MM.1S (cell line): ENCODE measurements around the gene CBR4.

Source experiments
- DNase-seq: peaks from one replicate; pipeline ENCODE4 v3.0.0-alpha.2; 2015
- H2AFZ ChIP-seq: fragments of 300-600 bp; sonication (generic); 2 replicates; pipeline ENCODE4 v1.6.0; 2016; ENCODE audit warnings: antibody characterized with exemption, low read length
- H3F3A ChIP-seq: fragments of 300-600 bp; sonication (generic); 2 replicates; pipeline ENCODE4 v1.6.1; 2016; ENCODE audit warnings: mild to moderate bottlenecking, antibody characterized with exemption, low read length, moderate library complexity, mixed read lengths; ENCODE audit not compliant: insufficient read depth
- H3K27ac ChIP-seq: fragments of 300-600 bp; sonication (generic); 2 replicates; pipeline ENCODE4 v1.5.1; 2016; ENCODE audit warnings: mild to moderate bottlenecking, low read length
- H3K27me3 ChIP-seq: fragments of 300-600 bp; sonication (generic); replicated peaks from 2 replicates; pipeline ENCODE4 v1.6.0; 2016; ENCODE audit warnings: low read length; ENCODE audit not compliant: insufficient read depth
- H3K36me3 ChIP-seq: fragments of 300-600 bp; sonication (generic); replicated peaks from 2 replicates; pipeline ENCODE4 v1.6.1; 2016; ENCODE audit warnings: mild to moderate bottlenecking, low read length, mixed read lengths; ENCODE audit not compliant: insufficient read depth
- H3K4me1 ChIP-seq: fragments of 300-600 bp; sonication (generic); 2 replicates; pipeline ENCODE4 v1.6.1; 2016; ENCODE audit warnings: low read length, mixed read lengths
- H3K4me2 ChIP-seq: fragments of 300-600 bp; sonication (generic); 2 replicates; pipeline ENCODE4 v1.6.0; 2016; ENCODE audit warnings: low read depth, low read length
- H3K4me3 ChIP-seq: fragments of 300-600 bp; sonication (generic); 2 replicates; pipeline ENCODE4 v1.5.1; 2016; ENCODE audit warnings: low read length, mixed read lengths
- H3K79me2 ChIP-seq: fragments of 300-600 bp; sonication (generic); 2 replicates; pipeline ENCODE4 v1.6.1; 2016; ENCODE audit warnings: mixed run types, low read length, mixed read lengths
- H3K9ac ChIP-seq: fragments of 300-600 bp; sonication (generic); 2 replicates; pipeline ENCODE4 v1.6.1; 2016; ENCODE audit warnings: low read length, mixed read lengths
- H3K9me2 ChIP-seq: fragments of 300-600 bp; sonication (generic); replicated peaks from 2 replicates; pipeline ENCODE4 v1.6.1; 2016; ENCODE audit warnings: mild to moderate bottlenecking, low read length, mixed read lengths; ENCODE audit not compliant: insufficient read depth
- H3K9me3 ChIP-seq: fragments of 300-600 bp; sonication (generic); replicated peaks from 2 replicates; pipeline ENCODE4 v1.6.1; 2016; ENCODE audit warnings: mild to moderate bottlenecking, low read length, mixed read lengths; ENCODE audit not compliant: insufficient read depth
- H4K20me1 ChIP-seq: fragments of 300-600 bp; sonication (generic); 2 replicates; pipeline ENCODE4 v1.6.1; 2016; ENCODE audit warnings: mild to moderate bottlenecking, low read length, moderate library complexity, mixed read lengths; ENCODE audit not compliant: insufficient read depth
- CTCF ChIP-seq: fragments of 300-600 bp; sonication (generic); IDR thresholded peaks from 2 replicates; pipeline ENCODE4 v1.5.1; 2016; ENCODE audit warnings: antibody characterized with exemption, low read length, mixed read lengths
- EZH2 ChIP-seq: fragments of 300-600 bp; sonication (generic); optimal IDR thresholded peaks from 2 replicates; pipeline ENCODE3; 2017; ENCODE audit warnings: low read depth, mild to moderate bottlenecking, antibody characterized with exemption, low read length, mixed read lengths
- EZH2phosphoT487 ChIP-seq: fragments of 300-600 bp; sonication (generic); IDR thresholded peaks from 2 replicates; pipeline ENCODE4 v1.6.1; 2018; ENCODE audit warnings: antibody characterized with exemption, low read length

The CBR4 gene

GRCh38 chr4:169027663-169028062 lies 17.6 kb upstream of the CBR4 start:
- no peaks in the 10 kb centered on the region for H3K4me1 ChIP-seq

GRCh38 chr4:169025184-169025583 lies 15.1 kb upstream of the CBR4 start:
- no peaks in the 10 kb centered on the region for H3F3A ChIP-seq
- no peaks in the 10 kb centered on the region for H3K27me3 ChIP-seq
- H3K9me2 ChIP-seq = no peaks in the 10 kb centered on the region
- no peak overlapping the region for H3K27ac ChIP-seq
- no peaks in the 10 kb centered on the region for H3K9me3 ChIP-seq
- H3K36me3 ChIP-seq = no peaks in the 10 kb centered on the region
- no peaks in the 10 kb centered on the region for H3K4me1 ChIP-seq
- no peak overlapping the region for H3K4me3 ChIP-seq
- H3K4me2 ChIP-seq = no peak overlapping the region
- no peaks in the 10 kb centered on the region for H4K20me1 ChIP-seq
- DNase-seq = no peak
- no peak overlapping the region for H2AFZ ChIP-seq
- no peak overlapping the region for H3K9ac ChIP-seq
- H3K79me2 ChIP-seq = no peaks in the 10 kb centered on the region
- no peak for TF ChIP-seq EZH2phosphoT487

More at GRCh38 chr4:169027663-169028062, 17.6 kb upstream of the CBR4 start:
- Histone ChIP-seq H3K27ac (no peak overlapping the region), H3K4me2 (no peak overlapping the region), H3K36me3 (no peaks in the 10 kb centered on the region), H3K4me3 (no peak overlapping the region), H3K9ac (no peak overlapping the region), H3K79me2 (no peaks in the 10 kb centered on the region), H3F3A (no peaks in the 10 kb centered on the region), H2AFZ (no peak overlapping the region), H4K20me1 (no peaks in the 10 kb centered on the region), H3K9me3 (no peaks in the 10 kb centered on the region), H3K27me3 (no peaks in the 10 kb centered on the region), H3K9me2 (no peaks in the 10 kb centered on the region)
- no peak for DNase-seq
- TF ChIP-seq EZH2phosphoT487 (no peak), CTCF (no peak), EZH2 (no peak)

GRCh38 chr4:169024762-169025161 lies 14.7 kb upstream of the CBR4 start:
- Histone ChIP-seq H3K79me2 (no peaks in the 10 kb centered on the region), H3K27me3 (no peaks in the 10 kb centered on the region), H3K4me2 (no peak overlapping the region), H3K9me2 (no peaks in the 10 kb centered on the region), H3K27ac (no peak overlapping the region), H2AFZ (no peak overlapping the region), H4K20me1 (no peaks in the 10 kb centered on the region), H3K9me3 (no peaks in the 10 kb centered on the region), H3K4me1 (no peaks in the 10 kb centered on the region), H3K9ac (no peak overlapping the region), H3K36me3 (no peaks in the 10 kb centered on the region), H3K4me3 (no peak overlapping the region), H3F3A (no peaks in the 10 kb centered on the region)
- DNase-seq = peak; percentile 46
- TF ChIP-seq CTCF (peak; percentile 57), EZH2 (no peak)

- H3K9me2 ChIP-seq = no peaks in the 10 kb centered on the region
- no peak overlapping the region for H3K4me2 ChIP-seq
- H3K27me3 ChIP-seq = no peaks in the 10 kb centered on the region
- H3K4me3 ChIP-seq = no peak overlapping the region
- DNase-seq = no peak
- peaks cover 5% of the 10 kb centered on the region; the same call in 1 of the 2 replicates for H3F3A ChIP-seq
- H2AFZ ChIP-seq = no peak overlapping the region
- no peak overlapping the region for H3K27ac ChIP-seq
- no peaks in the 10 kb centered on the region for H3K36me3 ChIP-seq
- H3K9ac ChIP-seq = no peak overlapping the region
- no peaks in the 10 kb centered on the region for H3K9me3 ChIP-seq
- H3K4me1 ChIP-seq = peaks cover 15% of the 10 kb centered on the region
- TF ChIP-seq CTCF (no peak), EZH2phosphoT487 (no peak), EZH2 (no peak)
- H4K20me1 ChIP-seq = no peaks in the 10 kb centered on the region
- H3K79me2 ChIP-seq = no peaks in the 10 kb centered on the region
These were observed 8.4 kb upstream of the CBR4 start for GRCh38 chr4:169018406-169018805.
